PC-3 (cell line): ENCODE measurements around the gene SPACDR.

Experiments used
- EZH2phosphoT487 ChIP-seq: fragments of 300-600 bp; sonication (generic); IDR thresholded peaks from 2 replicates; pipeline ENCODE4 v1.6.1; 2018; ENCODE audit warnings: mild to moderate bottlenecking, antibody characterized with exemption, low read length, borderline replicate concordance
- TF ChIP-seq, protein P1 (sequence below): fragments of 300-600 bp; sonication (generic); conservative IDR thresholded peaks from 2 replicates; pipeline ENCODE4 v1.5.1; 2017; ENCODE audit warnings: antibody characterized with exemption, low read depth, mild to moderate bottlenecking, low read length

DNA sequence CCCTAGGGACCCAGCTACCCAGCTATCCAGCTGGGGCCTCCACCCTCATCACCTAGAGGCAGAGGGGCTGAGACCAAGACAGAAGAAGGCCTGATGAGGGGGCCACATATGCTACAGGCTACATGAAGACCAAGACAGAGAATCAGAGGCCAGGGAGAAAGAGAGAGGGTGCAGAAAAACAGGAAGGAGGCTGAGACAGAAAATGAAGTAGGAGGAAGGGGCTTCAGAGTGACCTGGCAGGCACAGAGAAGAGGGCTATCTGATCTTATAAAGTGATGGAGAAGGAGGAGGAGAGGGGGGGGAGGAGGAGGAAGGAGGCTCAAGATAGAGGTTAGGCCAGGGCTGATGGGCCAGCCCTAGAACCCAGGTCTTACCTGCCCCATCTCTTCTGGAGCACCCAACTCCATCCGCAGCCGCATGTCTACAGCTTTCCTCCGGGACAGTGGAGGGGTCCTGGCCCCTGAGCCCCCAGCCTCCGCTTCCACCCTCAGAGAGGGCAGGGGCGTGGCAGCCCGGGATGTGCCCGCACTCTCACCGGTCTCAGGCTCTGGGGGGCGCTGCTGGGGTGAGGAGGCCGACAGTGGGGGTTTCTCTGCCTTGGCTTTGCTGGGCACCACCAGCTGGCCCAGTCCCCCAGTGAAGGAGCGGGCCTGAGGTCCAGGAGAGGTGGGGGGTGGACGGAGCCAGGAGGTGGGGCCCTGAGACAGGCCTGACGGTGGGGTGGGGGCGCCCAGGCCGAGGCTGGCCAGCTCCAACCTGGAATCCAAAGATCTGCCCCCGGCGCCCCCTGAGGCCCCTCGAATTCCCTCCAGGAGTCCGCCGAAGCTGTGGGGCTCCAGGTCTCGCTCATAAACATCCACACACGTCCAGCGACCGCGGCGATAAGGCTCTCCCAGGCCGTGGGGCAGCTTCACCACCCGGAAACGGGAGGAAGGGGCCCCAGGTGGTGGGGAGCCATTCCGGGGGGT lies 13.1 kb upstream of the SPACDR start:
- TF ChIP-seq, protein P1, sequence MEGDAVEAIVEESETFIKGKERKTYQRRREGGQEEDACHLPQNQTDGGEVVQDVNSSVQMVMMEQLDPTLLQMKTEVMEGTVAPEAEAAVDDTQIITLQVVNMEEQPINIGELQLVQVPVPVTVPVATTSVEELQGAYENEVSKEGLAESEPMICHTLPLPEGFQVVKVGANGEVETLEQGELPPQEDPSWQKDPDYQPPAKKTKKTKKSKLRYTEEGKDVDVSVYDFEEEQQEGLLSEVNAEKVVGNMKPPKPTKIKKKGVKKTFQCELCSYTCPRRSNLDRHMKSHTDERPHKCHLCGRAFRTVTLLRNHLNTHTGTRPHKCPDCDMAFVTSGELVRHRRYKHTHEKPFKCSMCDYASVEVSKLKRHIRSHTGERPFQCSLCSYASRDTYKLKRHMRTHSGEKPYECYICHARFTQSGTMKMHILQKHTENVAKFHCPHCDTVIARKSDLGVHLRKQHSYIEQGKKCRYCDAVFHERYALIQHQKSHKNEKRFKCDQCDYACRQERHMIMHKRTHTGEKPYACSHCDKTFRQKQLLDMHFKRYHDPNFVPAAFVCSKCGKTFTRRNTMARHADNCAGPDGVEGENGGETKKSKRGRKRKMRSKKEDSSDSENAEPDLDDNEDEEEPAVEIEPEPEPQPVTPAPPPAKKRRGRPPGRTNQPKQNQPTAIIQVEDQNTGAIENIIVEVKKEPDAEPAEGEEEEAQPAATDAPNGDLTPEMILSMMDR, result peak; percentile 46; the same call in 1 of the 2 replicates
- TF ChIP-seq EZH2phosphoT487, result no peak
